GM23248 (cell line): ENCODE data around the gene TBC1D10A. TPM values are rescaled to one million over a fixed set of nuclear protein-coding genes. Genes with fewer than 3 reads are reported as not detected.

ENCODE experiments used
- DNase-seq: peaks from one replicate; pipeline ENCODE4 v3.0.0-alpha.2; 2015
- H2AFZ ChIP-seq: fragments of 200-600 bp; sonication (generic); 2 replicates; pipeline ENCODE4 v1.6.1; 2016; ENCODE audit warnings: antibody characterized with exemption
- H3F3A ChIP-seq: fragments of 200-600 bp; sonication (generic); 2 replicates; pipeline ENCODE4 v1.6.1; 2016; ENCODE audit warnings: mild to moderate bottlenecking, antibody characterized with exemption, mixed run types; ENCODE audit not compliant: insufficient read depth
- H3K27ac ChIP-seq: fragments of 200-600 bp; sonication (generic); 2 replicates; pipeline ENCODE4 v1.5.1; 2016; ENCODE audit warnings: mild to moderate bottlenecking
- H3K27me3 ChIP-seq: fragments of 200-600 bp; sonication (generic); replicated peaks from 2 replicates; pipeline ENCODE4 v1.6.1; 2016; ENCODE audit warnings: mild to moderate bottlenecking; ENCODE audit not compliant: insufficient read depth
- H3K36me3 ChIP-seq: fragments of 200-600 bp; sonication (generic); 2 replicates; pipeline ENCODE4 v1.6.1; 2016; ENCODE audit warnings: low read depth, mild to moderate bottlenecking
- H3K4me1 ChIP-seq: fragments of 200-600 bp; sonication (generic); 2 replicates; pipeline ENCODE4 v1.6.1; 2016; ENCODE audit warnings: mild to moderate bottlenecking; ENCODE audit not compliant: insufficient read depth
- H3K4me2 ChIP-seq: fragments of 200-600 bp; sonication (generic); one replicate; pipeline ENCODE4 v1.6.1; 2016; ENCODE audit warnings: mild to moderate bottlenecking; ENCODE audit not compliant: unreplicated experiment
- H3K4me3 ChIP-seq: fragments of 200-600 bp; sonication (generic); 2 replicates; pipeline ENCODE4 v1.5.1; 2016; ENCODE audit warnings: mild to moderate bottlenecking
- H3K79me2 ChIP-seq: fragments of 200-600 bp; sonication (generic); 2 replicates; pipeline ENCODE4 v1.6.1; 2016; ENCODE audit warnings: mild to moderate bottlenecking; ENCODE audit not compliant: insufficient read depth
- H3K9ac ChIP-seq: fragments of 200-600 bp; sonication (generic); 2 replicates; pipeline ENCODE4 v1.6.1; 2016; ENCODE audit warnings: mild to moderate bottlenecking
- H3K9me2 ChIP-seq: fragments of 200-600 bp; sonication (generic); 2 replicates; pipeline ENCODE4 v1.6.1; 2016; ENCODE audit warnings: mixed run types, mild to moderate bottlenecking, moderate library complexity; ENCODE audit not compliant: insufficient read depth
- H3K9me3 ChIP-seq: fragments of 200-600 bp; sonication (generic); one replicate; pipeline ENCODE4 v1.6.1; 2017; ENCODE audit warnings: low read depth
- H4K20me1 ChIP-seq: fragments of 200-600 bp; sonication (generic); 2 replicates; pipeline ENCODE4 v1.6.0; 2016; ENCODE audit not compliant: insufficient read depth
- EZH2 ChIP-seq: fragments of 200-600 bp; sonication (generic); IDR thresholded peaks from 2 replicates; pipeline ENCODE4 v1.6.1; 2018; ENCODE audit warnings: antibody characterized with exemption, mild to moderate bottlenecking; ENCODE audit not compliant: insufficient read depth, poor library complexity, severe bottlenecking
- EZH2phosphoT487 ChIP-seq: fragments of 200-600 bp; sonication (generic); IDR thresholded peaks from 2 replicates; pipeline ENCODE4 v1.6.1; 2018; ENCODE audit warnings: antibody characterized with exemption, moderate library complexity, mild to moderate bottlenecking, low read depth; ENCODE audit not compliant: insufficient read depth
- WGBS, 2 experiments: methylation state at CpG; one replicate each; pipeline ENCODE4 v1.1.6; 2015 to 2017; ENCODE audit warnings: low lambda C conversion rate in 2 of 2, low coverage in 1 of 2; ENCODE audit errors: missing lambda C conversion rate in 2 of 2; 5-methylcytosine and 5-hydroxymethylcytosine counted together
- in situ Hi-C: fragments of 300-500 bp; cut with MboI; formaldehyde crosslinking; loops from 2 replicates; pipeline ENCODE4 v1.15.0; 2020
- polyA plus RNA-seq: library from polyadenylated mRNA; unstranded; fragments of >200 nt; fragmentation: Nextera tagmentation; extraction: Ambion mirVana; gene quantifications from 2 replicates; pipeline ENCODE4 v1.2.1, GENCODE V29; 2016
- total RNA-seq: library from RNA; depleted of rRNA; stranded (reverse); fragments of >200 nt; shearing (Covaris generic); gene quantifications from 2 replicates; pipeline ENCODE4 v1.2.3, GENCODE V29; 2014

TBC1D10A gene
- total and polyA plus RNA-seq, 2 experiments from 2014 or later = 16.9 to 21.9 TPM

- no peak overlapping the region for H3K4me2 ChIP-seq
- H3K9me3 ChIP-seq = no peaks in the 10 kb centered on the region
- no peaks in the 10 kb centered on the region for H3K9me2 ChIP-seq
- H3F3A ChIP-seq = no peaks in the 10 kb centered on the region
- no peak overlapping the region for H3K9ac ChIP-seq
- DNase-seq = no peak
- 73 to 76% methylated on average over 7 of the region's 7 CpGs for WGBS, 2 experiments
- no peaks in the 10 kb centered on the region for H3K79me2 ChIP-seq
- no peak overlapping the region for H3K27ac ChIP-seq
- TF ChIP-seq EZH2 (no peak), EZH2phosphoT487 (no peak)
- H3K4me3 ChIP-seq = no peak overlapping the region
- H3K27me3 ChIP-seq = no peaks in the 10 kb centered on the region
- no peaks in the 10 kb centered on the region for H3K36me3 ChIP-seq
- H4K20me1 ChIP-seq = no peaks in the 10 kb centered on the region
- no peak overlapping the region for H2AFZ ChIP-seq
- H3K4me1 ChIP-seq = no peaks in the 10 kb centered on the region
- in situ Hi-C loops = no loop called here
Observed at GRCh38 chr22:30362651-30363281, 36.0 kb upstream of the TBC1D10A start.

DNA sequence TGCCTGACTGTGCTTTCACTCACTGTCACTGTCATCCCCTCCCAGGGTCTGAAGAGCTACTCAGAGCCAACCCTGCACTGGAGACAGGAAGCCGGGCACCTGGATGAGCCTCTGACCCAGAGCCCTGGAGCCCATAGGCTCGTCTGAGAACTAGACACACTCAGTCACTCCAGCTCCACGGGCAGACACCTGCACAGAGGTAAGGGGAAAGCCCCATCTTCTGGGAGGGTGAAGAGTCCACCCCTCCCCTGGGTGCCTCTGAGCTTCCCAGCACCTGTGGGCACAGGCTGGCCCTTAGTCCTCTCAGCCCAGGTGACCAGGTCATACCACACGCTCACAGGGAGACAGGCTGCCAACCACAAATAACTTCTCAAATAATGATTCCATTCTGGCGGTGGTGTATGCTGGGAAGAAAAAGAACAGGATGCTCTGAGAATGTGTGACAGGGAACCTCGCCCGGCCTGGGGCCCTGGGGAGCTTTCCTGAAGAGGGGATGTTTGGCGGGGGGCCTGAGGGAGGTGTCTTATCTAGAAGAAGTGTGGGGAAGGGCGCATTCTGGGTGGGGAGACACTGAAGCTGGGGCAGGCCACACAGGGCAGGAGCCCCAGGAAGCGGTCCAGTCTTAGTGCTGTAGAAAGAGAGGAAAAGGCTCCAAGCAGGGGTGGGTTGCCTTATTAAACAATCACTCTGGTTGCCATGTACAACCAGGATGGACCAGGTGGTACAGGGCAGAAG is 35.3 kb upstream of the TBC1D10A start:
- Histone ChIP-seq H4K20me1 (no peaks in the 10 kb centered on the region), H3K27me3 (no peaks in the 10 kb centered on the region), H3K9me3 (no peaks in the 10 kb centered on the region), H3K4me2 (no peak overlapping the region), H2AFZ (no peak overlapping the region), H3K4me3 (no peak overlapping the region), H3K36me3 (no peaks in the 10 kb centered on the region), H3K9me2 (no peaks in the 10 kb centered on the region), H3F3A (no peaks in the 10 kb centered on the region), H3K9ac (no peak overlapping the region), H3K79me2 (no peaks in the 10 kb centered on the region), H3K27ac (no peak overlapping the region), H3K4me1 (no peaks in the 10 kb centered on the region)
- WGBS, 2 experiments = 92 to 94% methylated on average over 9 to 10 of the region's 10 CpGs
- in situ Hi-C loops = no loop called here
- no peak for DNase-seq
- TF ChIP-seq EZH2 (no peak), EZH2phosphoT487 (no peak)

DNA sequence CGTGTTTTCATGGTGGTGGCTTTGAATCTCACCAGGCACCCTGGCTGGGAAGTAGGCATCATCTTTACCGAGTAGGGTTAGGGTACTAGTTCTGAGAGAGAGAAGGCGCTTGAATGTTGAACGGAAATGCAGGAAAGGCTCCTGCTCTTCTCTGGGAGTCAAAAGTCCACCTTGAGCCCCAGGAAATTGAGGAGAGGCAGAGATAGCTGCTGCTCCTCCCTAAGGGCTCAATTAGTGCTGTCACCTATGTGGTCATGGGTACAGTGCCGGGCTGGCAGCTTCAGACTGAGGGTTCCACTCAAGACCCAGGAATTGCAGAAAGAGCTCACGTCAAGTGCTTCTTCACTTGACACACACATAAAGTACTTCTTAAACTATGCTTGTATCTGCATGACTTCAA is 31.8 kb upstream of the TBC1D10A start:
- H3K4me3 ChIP-seq = no peak overlapping the region
- H4K20me1 ChIP-seq = no peaks in the 10 kb centered on the region
- H3F3A ChIP-seq = no peaks in the 10 kb centered on the region
- in situ Hi-C loops = no loop called here
- H3K9me2 ChIP-seq = no peaks in the 10 kb centered on the region
- TF ChIP-seq EZH2phosphoT487 (no peak), EZH2 (no peak)
- H3K36me3 ChIP-seq = no peaks in the 10 kb centered on the region
- no peak overlapping the region for H3K4me2 ChIP-seq
- H3K27me3 ChIP-seq = no peaks in the 10 kb centered on the region
- no peak overlapping the region for H3K27ac ChIP-seq
- H3K4me1 ChIP-seq = peaks cover 17% of the 10 kb centered on the region; the same call in 1 of the 2 replicates
- no peak overlapping the region for H3K9ac ChIP-seq
- H2AFZ ChIP-seq = no peak overlapping the region
- DNase-seq = no peak
- H3K79me2 ChIP-seq = peaks cover 30% of the 10 kb centered on the region
- H3K9me3 ChIP-seq = no peaks in the 10 kb centered on the region
- WGBS, 2 experiments = 93 to 94% methylated on average over 6 of the region's 6 CpGs

DNA sequence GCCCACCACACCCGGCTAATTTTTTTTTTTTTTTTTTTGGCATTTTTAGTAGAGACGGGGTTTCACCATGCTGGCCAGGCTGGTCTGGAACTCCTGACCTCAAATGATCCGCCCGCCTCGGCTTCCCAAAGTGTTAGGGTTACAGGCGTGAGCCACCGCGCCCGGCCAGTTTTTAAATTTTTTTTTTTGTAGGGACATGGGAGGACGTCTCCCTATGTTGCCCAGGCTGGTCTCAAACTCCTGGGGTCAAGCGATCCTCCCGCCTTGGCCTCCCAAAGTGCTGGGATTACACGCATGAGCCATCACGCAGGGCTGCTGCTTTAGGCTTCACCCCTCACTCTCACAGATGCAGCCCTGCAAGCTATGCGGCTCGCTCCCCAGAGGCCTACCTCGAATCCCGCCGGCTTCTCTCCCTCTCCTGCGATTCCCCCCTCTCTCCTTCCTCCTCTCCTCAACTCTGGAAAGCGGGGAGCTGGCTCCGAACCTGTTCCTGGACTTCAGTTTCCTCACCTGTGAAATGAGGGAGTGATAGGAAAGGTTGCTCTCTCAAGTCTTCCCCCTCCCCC is 31.0 kb upstream of the TBC1D10A start:
- Histone ChIP-seq H4K20me1 (no peaks in the 10 kb centered on the region), H2AFZ (peak overlapping the region; percentile 96), H3K4me3 (peak overlapping the region; percentile 85), H3K36me3 (peaks cover 1% of the 10 kb centered on the region; the same call in 1 of the 2 replicates), H3K9ac (peak overlapping the region; percentile 90), H3K9me3 (no peaks in the 10 kb centered on the region), H3K4me2 (peak overlapping the region; percentile 99), H3K4me1 (peaks cover 17% of the 10 kb centered on the region; the same call in 1 of the 2 replicates), H3K9me2 (no peaks in the 10 kb centered on the region), H3K79me2 (peaks cover 38% of the 10 kb centered on the region), H3F3A (no peaks in the 10 kb centered on the region), H3K27ac (no peak overlapping the region), H3K27me3 (no peaks in the 10 kb centered on the region)
- WGBS, 2 experiments = 59 to 66% methylated on average over 21 to 22 of the region's 22 CpGs
- in situ Hi-C loops = no loop called here
- no peak for DNase-seq
- TF ChIP-seq EZH2phosphoT487 = no peak
- no peak for TF ChIP-seq EZH2
